Endothelial cell of umbilical vein (primary cell): ENCODE results near the gene CNIH2. TPM values are rescaled to one million over a fixed set of nuclear protein-coding genes. Genes with fewer than 3 reads are reported as not detected.

Source experiments
- BruUV-seq: library from RNA; stranded (reverse); fragments of 400-500 nt; replicated peaks from 2 replicates; lab custom pipeline; 2021; lab: Mats Ljungman, UMichigan
- CTCF ChIA-PET: fragments of 300-600, 350-600 bp; sonication (Branson Sonifier 250); formaldehyde crosslinking; loops from one replicate; lab custom pipeline; 2021; ENCODE audit warnings: antibody characterized with exemption, inconsistent platforms; lab: Charles Lee
- POLR2A ChIA-PET: fragments of 300-600, 350-600 bp; sonication (Branson Sonifier 250); formaldehyde crosslinking; loops from one replicate; lab custom pipeline; 2021; ENCODE audit warnings: antibody characterized with exemption, inconsistent platforms; lab: Charles Lee
- DNase-seq: peaks from one replicate; pipeline ENCODE4 v3.0.0-alpha.2; 2011; ENCODE audit warnings: low read depth, low spot score
- FAIRE-seq: peaks from 2 replicates; lab custom pipeline; 2011; peaks lifted over from hg19 to GRCh38; lab: Jason Lieb, UNC
- H2AFZ ChIP-seq: 2 replicates; pipeline ENCODE4 v1.6.0; 2012; ENCODE audit warnings: low read depth, low read length, control low read depth, inconsistent platforms
- H3K27ac ChIP-seq: 2 replicates; pipeline ENCODE4 v1.5.1; 2011; ENCODE audit warnings: low read depth, mild to moderate bottlenecking, control low read depth, low read length, moderate library complexity; ENCODE audit not compliant: insufficient read depth
- H3K27me3 ChIP-seq, 2 experiments: 2 replicates each; pipeline versions ENCODE4 v1.6.0 to v1.6.1; 2011; ENCODE audit warnings: low read length in 2 of 2, mixed read lengths in 1 of 2; ENCODE audit not compliant: control insufficient read depth in 2 of 2, insufficient read depth in 2 of 2
- H3K36me3 ChIP-seq, 2 experiments: 2 replicates in 1 of 2; 3 replicates in 1 of 2; pipeline ENCODE4 v1.5.1; 2011; ENCODE audit warnings: low read length in 2 of 2, mild to moderate bottlenecking in 1 of 2, moderate library complexity in 1 of 2; ENCODE audit not compliant: control insufficient read depth in 2 of 2, insufficient read depth in 2 of 2; ENCODE audit errors: extremely low read depth in 1 of 2
- H3K4me1 ChIP-seq: 3 replicates; pipeline ENCODE4 v1.5.1; 2011; ENCODE audit warnings: mild to moderate bottlenecking, low read length; ENCODE audit not compliant: control insufficient read depth, insufficient read depth; ENCODE audit errors: extremely low read depth
- H3K4me2 ChIP-seq: 2 replicates; pipeline ENCODE4 v1.6.1; 2011; ENCODE audit warnings: low read length, control low read depth, mixed read lengths; ENCODE audit not compliant: insufficient read depth
- H3K4me3 ChIP-seq, 3 experiments: fragments of 200-600 bp in 1 of 3; sonication (generic), shearing (Covaris generic) in 1 of 3; replicated peaks in 1 of 3; 2 replicates each; pipeline ENCODE4 v1.5.1; 2011 to 2016; ENCODE audit warnings: control low read depth in 3 of 3, low read length in 3 of 3, mild to moderate bottlenecking in 2 of 3, inconsistent platforms in 1 of 3, low read depth in 1 of 3, moderate library complexity in 1 of 3; ENCODE audit not compliant: insufficient read depth in 1 of 3
- H3K79me2 ChIP-seq: 2 replicates; pipeline ENCODE4 v1.6.0; 2012; ENCODE audit warnings: low read length, inconsistent platforms; ENCODE audit not compliant: control insufficient read depth, insufficient read depth
- H3K9ac ChIP-seq: replicated peaks from 2 replicates; pipeline ENCODE3; 2011; ENCODE audit warnings: low read length, control low read depth; ENCODE audit not compliant: insufficient read depth; ENCODE audit errors: extremely low read depth
- H3K9me1 ChIP-seq: replicated peaks from 3 replicates; pipeline ENCODE4 v1.6.0; 2011; ENCODE audit warnings: mild to moderate bottlenecking, low read length; ENCODE audit not compliant: control insufficient read depth, insufficient read depth; ENCODE audit errors: extremely low read depth
- H3K9me3 ChIP-seq: replicated peaks from 2 replicates; pipeline ENCODE4 v1.5.1; 2012; ENCODE audit warnings: low read length, inconsistent platforms; ENCODE audit not compliant: control insufficient read depth, insufficient read depth
- H4K20me1 ChIP-seq: replicated peaks from 2 replicates; pipeline ENCODE3; 2011; ENCODE audit warnings: mild to moderate bottlenecking, low read length; ENCODE audit not compliant: control insufficient read depth, insufficient read depth; ENCODE audit errors: extremely low read depth
- EZH2 ChIP-seq: IDR thresholded peaks from 2 replicates; pipeline ENCODE4 v1.6.1; 2012; ENCODE audit warnings: borderline replicate concordance, low read depth, mild to moderate bottlenecking, moderate library complexity, low read length, inconsistent platforms; ENCODE audit not compliant: severe bottlenecking
- POLR2A ChIP-seq: IDR thresholded peaks from 2 replicates; pipeline ENCODE4 v1.6.1; 2012; ENCODE audit warnings: low read depth, mild to moderate bottlenecking, control low read depth, low read length
- POLR2AphosphoS5 ChIP-seq: IDR thresholded peaks from 2 replicates; pipeline ENCODE4 v1.6.1; 2012; ENCODE audit warnings: low read depth, mild to moderate bottlenecking, control low read depth, low read length, moderate library complexity; ENCODE audit not compliant: insufficient read depth
- dilution Hi-C: fragments of 300-500 bp; cut with MboI; formaldehyde crosslinking; loops from one replicate; pipeline ENCODE4 v1.15.0; 2019; ENCODE audit warnings: low sequenced_read_pairs; ENCODE audit not compliant: extremely low pct_ligation_motif_present
- intact Hi-C: fragments of 100-400 bp; cut with micrococcal nuclease; formaldehyde crosslinking; loops from one replicate; pipeline ENCODE4 v1.10.0; 2022
- polyA plus RNA-seq, 4 experiments: library from polyadenylated mRNA; depleted of rRNA in 3 of 4; stranded (reverse) in 3 of 4; unstranded in 1 of 4; fragments of >200 nt; gene quantifications; 2 replicates each; pipeline versions ENCODE4 v1.2.1 to v1.2.3, GENCODE V29; 2011 to 2012; ENCODE audit warnings: missing spikeins in 1 of 4
- total RNA-seq: library from RNA; stranded (reverse); gene quantifications from 2 replicates; pipeline ENCODE4 v1.2.3, GENCODE V29; 2021
- TF ChIP-seq, protein P1 (sequence below), 2 donors: IDR thresholded peaks; 1 replicate in 1 of 2; 2 replicates in 1 of 2; pipeline ENCODE4 v1.5.1; 2011; ENCODE audit warnings: low read length in 2 of 2, mild to moderate bottlenecking in 2 of 2, moderate library complexity in 2 of 2, control low read depth in 1 of 2, inconsistent platforms in 1 of 2, low read depth in 1 of 2; ENCODE audit not compliant: insufficient read depth in 1 of 2; ENCODE audit errors: extremely low read depth in 1 of 2

The CNIH2 gene
- total and polyA plus RNA-seq, 2 donors (not counting 3 experiments of a cell fraction or from before 2014, with no cell fraction given): 0.46 to 1.2 TPM

DNA sequence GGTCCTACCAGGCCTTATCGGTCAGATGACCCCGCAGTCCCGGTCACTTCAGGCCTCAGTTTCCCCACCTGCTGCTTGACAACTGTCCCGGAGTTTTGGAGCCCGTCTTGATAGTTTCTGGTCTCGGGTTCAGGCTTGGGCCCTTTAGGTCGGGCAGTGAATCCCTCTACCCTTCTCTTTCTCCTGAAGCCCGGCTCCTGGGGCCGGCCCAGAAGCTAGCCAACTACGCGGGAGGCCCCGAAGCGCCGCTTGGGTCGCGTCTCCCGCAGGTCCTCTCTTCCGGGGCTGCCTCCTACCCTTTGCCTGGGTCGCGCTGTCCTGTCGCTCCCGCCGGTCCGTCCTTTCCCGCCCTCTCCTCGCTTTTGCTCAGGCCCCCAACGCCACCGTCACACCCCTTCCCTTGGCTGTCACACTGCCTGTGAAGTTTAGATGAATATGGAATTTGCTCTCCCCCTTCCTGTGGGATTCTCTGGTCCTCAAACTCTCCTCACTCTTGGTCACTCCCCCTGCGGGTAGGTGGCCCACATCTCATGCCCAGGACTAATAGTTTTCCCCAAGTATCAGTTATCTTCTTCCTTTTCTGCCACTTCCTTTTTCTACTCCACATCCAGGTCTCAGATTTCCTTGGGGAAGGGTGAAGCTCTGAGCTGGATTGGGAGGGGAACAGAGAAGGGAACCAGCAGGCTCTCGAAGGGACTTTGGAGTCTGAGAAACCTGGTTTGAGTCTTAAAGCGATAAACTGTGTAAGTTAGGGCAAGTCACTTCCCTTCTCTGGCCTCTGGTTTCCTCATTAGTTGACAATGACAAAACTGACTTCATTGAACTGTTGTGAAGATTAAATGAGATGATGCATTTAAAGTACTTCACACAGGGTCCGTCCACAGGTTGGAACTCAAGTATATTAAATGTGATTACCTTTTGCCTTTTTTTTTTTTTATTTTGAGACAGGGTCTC lies 8.7 kb upstream of the CNIH2 start:
- POLR2A ChIA-PET: no interaction called here
- peak overlapping the region; percentile 70 for H3K27ac ChIP-seq
- peak; percentile 26 for FAIRE-seq

More for the DNA sequence above, 8.7 kb upstream of the CNIH2 start:
- no peak for TF ChIP-seq POLR2AphosphoS5
- TF ChIP-seq POLR2A: peak; percentile 34
- TF ChIP-seq, protein P1, sequence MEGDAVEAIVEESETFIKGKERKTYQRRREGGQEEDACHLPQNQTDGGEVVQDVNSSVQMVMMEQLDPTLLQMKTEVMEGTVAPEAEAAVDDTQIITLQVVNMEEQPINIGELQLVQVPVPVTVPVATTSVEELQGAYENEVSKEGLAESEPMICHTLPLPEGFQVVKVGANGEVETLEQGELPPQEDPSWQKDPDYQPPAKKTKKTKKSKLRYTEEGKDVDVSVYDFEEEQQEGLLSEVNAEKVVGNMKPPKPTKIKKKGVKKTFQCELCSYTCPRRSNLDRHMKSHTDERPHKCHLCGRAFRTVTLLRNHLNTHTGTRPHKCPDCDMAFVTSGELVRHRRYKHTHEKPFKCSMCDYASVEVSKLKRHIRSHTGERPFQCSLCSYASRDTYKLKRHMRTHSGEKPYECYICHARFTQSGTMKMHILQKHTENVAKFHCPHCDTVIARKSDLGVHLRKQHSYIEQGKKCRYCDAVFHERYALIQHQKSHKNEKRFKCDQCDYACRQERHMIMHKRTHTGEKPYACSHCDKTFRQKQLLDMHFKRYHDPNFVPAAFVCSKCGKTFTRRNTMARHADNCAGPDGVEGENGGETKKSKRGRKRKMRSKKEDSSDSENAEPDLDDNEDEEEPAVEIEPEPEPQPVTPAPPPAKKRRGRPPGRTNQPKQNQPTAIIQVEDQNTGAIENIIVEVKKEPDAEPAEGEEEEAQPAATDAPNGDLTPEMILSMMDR (IDR thresholded peaks at IDR 0.05; ENCODE audit: extremely low read depth in 1 of 2, insufficient read depth in 1 of 2, low read depth in 1 of 2, low read length in 2 of 2): peak in 1 of 2 donors; percentile 26
- no peak for TF ChIP-seq EZH2
- H3K27me3 ChIP-seq: no peaks in the 10 kb centered on the region
- H3K4me3 ChIP-seq: peak overlapping the region; percentile 85 to 93 (median 91)
- H3K79me2 ChIP-seq: peaks cover 28% of the 10 kb centered on the region
- peak overlapping the region; percentile 92 for H3K4me2 ChIP-seq
- BruUV-seq: TSS peak; percentile 41
- intact Hi-C loops: loop anchor here (1.0 to 2.0 kb wide), 2 partner anchors 11 to 46 kb away; no protein-coding TSS in a partner anchor
- H3K9ac ChIP-seq: peak overlapping the region; percentile 90
- H2AFZ ChIP-seq: no peak overlapping the region
- H3K4me1 ChIP-seq: peaks cover 12% of the 10 kb centered on the region
- peaks cover 13 to 27% of the 10 kb centered on the region in 2 experiments for H3K36me3 ChIP-seq
- CTCF ChIA-PET: interaction anchor here (6.2 kb wide), 1 partner anchor 12 kb away, joined by 53 read pairs; no protein-coding TSS in a partner anchor
- no peaks in the 10 kb centered on the region for H4K20me1 ChIP-seq
- DNase-seq: peak; percentile 34
- dilution Hi-C loops: no loop called here
- H3K9me3 ChIP-seq: no peaks in the 10 kb centered on the region
- H3K9me1 ChIP-seq: no peaks in the 10 kb centered on the region
